Measurements from ENCODE around the gene ANXA8L1.

DNA sequence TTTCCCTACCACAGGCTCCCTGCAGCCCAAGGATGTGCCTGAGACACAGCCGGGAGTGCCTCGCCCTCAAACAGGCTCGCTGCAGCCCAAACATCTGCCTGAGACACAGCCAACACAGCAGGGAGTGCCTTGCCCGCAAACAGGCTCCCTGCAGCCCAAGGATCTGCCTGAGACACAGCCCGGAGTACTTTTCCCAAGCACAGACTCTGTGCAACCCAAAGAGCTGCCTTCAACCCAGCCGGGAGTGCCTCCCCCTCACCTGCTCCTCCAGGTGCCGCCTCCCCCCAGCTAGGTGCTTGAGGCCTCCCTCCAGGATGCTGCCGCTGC, 45.9 kb upstream of the ANXA8L1 start:
- TF ChIP-seq KDM5A (IDR thresholded peaks at IDR 0.05) (no peak), JUNB (IDR thresholded peaks at IDR 0.05) (no peak), MAZ (IDR thresholded peaks at IDR 0.05; ENCODE audit: borderline replicate concordance, low read depth, low read length) (no peak), ZSCAN20 (CRISPR knock-in tag; IDR thresholded peaks at IDR 0.05) (no peak), EP300 (IDR thresholded peaks at IDR 0.05) (no peak), RFX5 (IDR thresholded peaks at IDR 0.05) (no peak)
- TF ChIP-seq, protein P1, sequence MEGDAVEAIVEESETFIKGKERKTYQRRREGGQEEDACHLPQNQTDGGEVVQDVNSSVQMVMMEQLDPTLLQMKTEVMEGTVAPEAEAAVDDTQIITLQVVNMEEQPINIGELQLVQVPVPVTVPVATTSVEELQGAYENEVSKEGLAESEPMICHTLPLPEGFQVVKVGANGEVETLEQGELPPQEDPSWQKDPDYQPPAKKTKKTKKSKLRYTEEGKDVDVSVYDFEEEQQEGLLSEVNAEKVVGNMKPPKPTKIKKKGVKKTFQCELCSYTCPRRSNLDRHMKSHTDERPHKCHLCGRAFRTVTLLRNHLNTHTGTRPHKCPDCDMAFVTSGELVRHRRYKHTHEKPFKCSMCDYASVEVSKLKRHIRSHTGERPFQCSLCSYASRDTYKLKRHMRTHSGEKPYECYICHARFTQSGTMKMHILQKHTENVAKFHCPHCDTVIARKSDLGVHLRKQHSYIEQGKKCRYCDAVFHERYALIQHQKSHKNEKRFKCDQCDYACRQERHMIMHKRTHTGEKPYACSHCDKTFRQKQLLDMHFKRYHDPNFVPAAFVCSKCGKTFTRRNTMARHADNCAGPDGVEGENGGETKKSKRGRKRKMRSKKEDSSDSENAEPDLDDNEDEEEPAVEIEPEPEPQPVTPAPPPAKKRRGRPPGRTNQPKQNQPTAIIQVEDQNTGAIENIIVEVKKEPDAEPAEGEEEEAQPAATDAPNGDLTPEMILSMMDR (IDR thresholded peaks at IDR 0.05) = no peak
